Kidney (tissue), 14 donors: ENCODE data around the gene MEGF6. TPM values are rescaled to one million over a fixed set of nuclear protein-coding genes. Genes with fewer than 3 reads are reported as not detected.
"Not testable (repeated sequence)": the region's sequence is repeated elsewhere in the genome, so short reads cannot be mapped to it uniquely, and the experiment has no call there.

ENCODE experiments used
- DNase-seq, 5 donors: peaks; one replicate each; pipeline ENCODE4 v3.0.0-alpha.2; 2013 to 2020
- FAIRE-seq: peaks from 2 replicates; lab custom pipeline; 2012; peaks lifted over from hg19 to GRCh38; lab: Jason Lieb, UNC
- H3K27ac ChIP-seq, 2 donors: one replicate each; pipeline ENCODE4 v1.7.0; 2013; ENCODE audit warnings: low read depth in 2 of 2, low read length in 2 of 2, inconsistent platforms in 1 of 2
- H3K27me3 ChIP-seq: one replicate; pipeline ENCODE4 v1.7.1; 2013; ENCODE audit warnings: low read length, inconsistent platforms; ENCODE audit not compliant: control insufficient read depth, insufficient read depth
- H3K36me3 ChIP-seq, 3 donors: one replicate each; pipeline versions ENCODE4 v1.7.0 to v1.7.1; 2013; ENCODE audit warnings: low read length in 3 of 3, control low read depth in 1 of 3, inconsistent platforms in 1 of 3; ENCODE audit not compliant: insufficient read depth in 3 of 3, control insufficient read depth in 2 of 3
- H3K4me1 ChIP-seq, 3 donors: one replicate each; pipeline versions ENCODE4 v1.7.0 to v1.7.1; 2013; ENCODE audit warnings: low read length in 3 of 3, inconsistent platforms in 1 of 3, low read depth in 1 of 3; ENCODE audit not compliant: control insufficient read depth in 2 of 3, insufficient read depth in 2 of 3
- H3K4me3 ChIP-seq, 3 donors: one replicate each; pipeline versions ENCODE4 v1.7.0 to v1.8.1; 2013; ENCODE audit warnings: low read length in 3 of 3, control low read depth in 1 of 3, inconsistent platforms in 1 of 3
- H3K9ac ChIP-seq, 3 donors: one replicate each; pipeline versions ENCODE4 v1.7.0 to v1.7.1; 2013; ENCODE audit warnings: low read length in 3 of 3, control low read depth in 1 of 3, inconsistent platforms in 1 of 3
- H3K9me3 ChIP-seq, 3 donors: one replicate each; pipeline versions ENCODE4 v1.7.0 to v1.7.1; 2013; ENCODE audit warnings: low read length in 3 of 3, control low read depth in 1 of 3, inconsistent platforms in 1 of 3; ENCODE audit not compliant: control insufficient read depth in 2 of 3, insufficient read depth in 1 of 3
- CTCF ChIP-seq: IDR thresholded peaks from 3 replicates; pipeline ENCODE4 v1.5.1; 2012; ENCODE audit warnings: mild to moderate bottlenecking, moderate library complexity, borderline replicate concordance; ENCODE audit not compliant: insufficient read depth; ENCODE audit errors: extremely low read depth
- intact Hi-C: fragments of 100-400 bp; cut with DNase I; formaldehyde crosslinking; loops from one replicate; pipeline ENCODE4 v1.11.1; 2022
- polyA plus RNA-seq: library from polyadenylated mRNA; stranded (reverse); fragments of 350-450 nt; fragmentation: Illumina TruSeq; extraction: RNeasy Lipid Tissue Mini Kit (QIAGEN cat#74804); gene quantifications from one replicate; pipeline ENCODE4 v1.2.3, GENCODE V29; 2014; ENCODE audit warnings: low read depth, low replicate concordance; ENCODE audit not compliant: insufficient read depth
- total RNA-seq: library from RNA; stranded (reverse); fragmentation: NEBNext Ultra II Directional; extraction: Animal tissue kit (Norgen Biotek cat#: 25700); gene quantifications from one replicate; pipeline ENCODE4 v1.2.1, GENCODE V29; 2021
- donor health status: control.
- donor health status: control.
- donor health status: control.
- donor health status: control.
- donor health status: control.
- donor health status: DM: yes; HTN: yes; CAD: no.
- donor health status: Normal renal cell carcinoma (clear cell type).

Gene MEGF6
- total and polyA plus RNA-seq, 2 donors from 2014 or later: 2.8 to 10.9 TPM

- no peak overlapping the region for H3K4me3 ChIP-seq
- H3K36me3 ChIP-seq: no peaks in the 10 kb centered on the region
- intact Hi-C loops: no loop called here
- no peak for TF ChIP-seq CTCF
- no peak overlapping the region for H3K27ac ChIP-seq
- H3K9me3 ChIP-seq: no peaks in the 10 kb centered on the region
- H3K4me1 ChIP-seq: no peaks in the 10 kb centered on the region
- H3K9ac ChIP-seq: no peak overlapping the region
- no peaks in the 10 kb centered on the region for H3K27me3 ChIP-seq
- no peak for FAIRE-seq
- no peak for DNase-seq
Observed at GRCh38 chr1:3575993-3576392, 35.3 kb downstream of the MEGF6 start.

- intact Hi-C loops, H3K27ac ChIP-seq: not testable (repeated sequence)
Observed at GRCh38 chr1:3575515-3575914, 35.8 kb downstream of the MEGF6 start.

GRCh38 chr1:3573500-3573899 is 37.8 kb downstream of the MEGF6 start:
- no peak overlapping the region for H3K27ac ChIP-seq
- H3K9me3 ChIP-seq: no peaks in the 10 kb centered on the region
- no peaks in the 10 kb centered on the region for H3K27me3 ChIP-seq
- H3K9ac ChIP-seq: no peak overlapping the region
- H3K4me3 ChIP-seq: no peak overlapping the region
- intact Hi-C loops: no loop called here
- no peaks in the 10 kb centered on the region for H3K36me3 ChIP-seq
- DNase-seq (no peak), FAIRE-seq (no peak)
- TF ChIP-seq CTCF: no peak
- no peaks in the 10 kb centered on the region for H3K4me1 ChIP-seq

More at GRCh38 chr1:3575515-3575914, 35.8 kb downstream of the MEGF6 start:
- H3K27me3 ChIP-seq, DNase-seq, H3K36me3 ChIP-seq, H3K9ac ChIP-seq, H3K9me3 ChIP-seq, H3K4me3 ChIP-seq, H3K4me1 ChIP-seq, FAIRE-seq: not testable (repeated sequence)

- intact Hi-C loops, H3K36me3 ChIP-seq, FAIRE-seq, H3K27me3 ChIP-seq, H3K9me3 ChIP-seq, DNase-seq, H3K4me3 ChIP-seq, H3K27ac ChIP-seq, H3K4me1 ChIP-seq, H3K9ac ChIP-seq: not testable (repeated sequence)
Observed at GRCh38 chr1:3572638-3573037, 38.7 kb downstream of the MEGF6 start.

- H3K36me3 ChIP-seq: no peaks in the 10 kb centered on the region
- H3K4me1 ChIP-seq: no peaks in the 10 kb centered on the region
- intact Hi-C loops: no loop called here
- no peak overlapping the region for H3K9ac ChIP-seq
- H3K4me3 ChIP-seq: no peak overlapping the region
- no peak for FAIRE-seq
- H3K27ac ChIP-seq: no peak overlapping the region
- H3K9me3 ChIP-seq: no peaks in the 10 kb centered on the region
- TF ChIP-seq CTCF: no peak
- no peak for DNase-seq
- H3K27me3 ChIP-seq: no peaks in the 10 kb centered on the region
Observed at GRCh38 chr1:3571263-3571662, 40.0 kb downstream of the MEGF6 start.
